Raji (cell line): Measurements from ENCODE around the gene HEYL.

ENCODE experiments used
- POLR2A ChIP-seq: IDR thresholded peaks from 2 replicates; pipeline ENCODE4 v1.6.1; 2011; ENCODE audit warnings: low read depth, low read length, control low read depth; ENCODE audit not compliant: insufficient read depth

Gene HEYL

DNA sequence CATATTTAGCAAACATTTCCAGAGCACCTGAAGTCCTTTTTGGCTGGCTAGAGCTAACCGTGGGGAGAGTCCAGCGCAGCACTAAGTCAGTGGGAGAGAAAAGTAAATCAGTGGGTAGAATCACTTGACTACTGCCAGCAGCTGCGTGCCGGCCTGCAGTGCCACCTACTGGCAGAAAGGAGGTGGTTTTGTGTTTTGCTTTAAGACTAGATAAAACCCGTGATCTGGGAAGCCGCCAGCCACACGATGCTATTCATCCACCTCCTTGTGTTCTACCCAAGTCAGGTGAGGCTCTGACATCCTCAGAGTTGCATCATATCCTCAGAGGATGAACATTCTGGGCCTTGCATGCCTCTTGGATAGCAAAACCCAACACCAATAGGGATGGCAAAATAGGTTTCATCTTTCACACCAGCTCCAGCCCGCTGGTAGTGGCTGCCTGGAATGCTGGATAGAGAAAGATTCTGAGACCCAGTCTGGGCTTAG lies 14.1 kb upstream of the HEYL start:
- no peak for TF ChIP-seq POLR2A

DNA sequence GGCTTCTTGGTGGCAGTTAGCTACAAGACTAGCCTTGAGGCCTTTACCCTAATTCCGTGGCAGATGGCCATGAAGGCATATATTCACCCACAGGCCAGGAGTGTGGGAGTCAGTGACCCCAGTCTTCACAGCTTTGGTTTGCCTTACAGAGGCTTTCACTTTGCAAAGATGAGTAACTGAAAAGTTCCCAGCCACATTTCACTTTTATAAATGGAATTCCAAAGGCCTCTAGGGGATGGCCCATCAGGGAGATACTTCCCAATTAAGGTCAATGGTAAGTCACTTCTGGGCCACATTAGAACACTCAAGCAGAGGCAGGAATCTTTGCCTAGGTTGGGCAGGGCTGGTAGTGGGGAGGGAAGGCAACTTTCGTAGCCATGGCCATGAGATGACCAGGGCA lies 13.1 kb upstream of the HEYL start:
- no peak for TF ChIP-seq POLR2A

DNA sequence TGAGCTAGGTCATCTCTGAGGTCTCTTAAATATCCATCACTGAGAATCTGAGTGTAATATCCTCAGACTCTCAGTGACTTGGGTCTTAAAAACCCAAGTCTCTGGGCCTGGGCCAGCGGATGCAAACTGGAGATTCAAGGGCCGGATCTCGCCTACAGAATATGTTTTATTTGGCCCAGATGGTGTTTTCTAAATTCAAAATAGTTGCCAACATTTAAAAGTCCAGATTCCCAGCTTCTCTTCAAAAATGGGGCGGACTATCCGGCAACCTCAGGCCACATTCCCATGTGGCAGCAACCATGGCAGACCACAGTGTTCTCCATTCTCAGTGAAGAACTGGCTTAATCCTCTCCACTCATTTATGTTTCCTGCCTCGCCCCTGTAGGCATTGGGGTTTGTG lies 12.7 kb upstream of the HEYL start:
- TF ChIP-seq POLR2A, result no peak

DNA sequence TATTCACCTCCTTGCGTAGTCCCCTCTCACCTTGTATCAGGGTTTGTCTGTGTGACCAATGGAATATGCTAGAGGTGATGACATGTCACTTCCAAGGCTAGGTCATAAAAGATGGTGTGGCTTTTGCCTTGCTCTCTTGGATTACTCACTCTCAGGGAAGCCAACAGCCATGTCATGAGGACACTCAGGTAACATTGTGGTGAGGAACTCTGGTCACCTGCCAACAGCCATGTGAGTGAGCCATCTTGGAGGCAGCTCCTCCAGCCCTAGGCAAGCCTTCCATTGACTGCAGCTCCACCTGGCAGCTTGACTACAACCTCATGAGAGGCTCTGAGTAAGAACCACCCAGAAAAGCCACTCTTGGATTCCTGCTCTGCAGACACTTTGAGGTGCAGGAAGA lies 11.0 kb upstream of the HEYL start:
- TF ChIP-seq POLR2A, result no peak

DNA sequence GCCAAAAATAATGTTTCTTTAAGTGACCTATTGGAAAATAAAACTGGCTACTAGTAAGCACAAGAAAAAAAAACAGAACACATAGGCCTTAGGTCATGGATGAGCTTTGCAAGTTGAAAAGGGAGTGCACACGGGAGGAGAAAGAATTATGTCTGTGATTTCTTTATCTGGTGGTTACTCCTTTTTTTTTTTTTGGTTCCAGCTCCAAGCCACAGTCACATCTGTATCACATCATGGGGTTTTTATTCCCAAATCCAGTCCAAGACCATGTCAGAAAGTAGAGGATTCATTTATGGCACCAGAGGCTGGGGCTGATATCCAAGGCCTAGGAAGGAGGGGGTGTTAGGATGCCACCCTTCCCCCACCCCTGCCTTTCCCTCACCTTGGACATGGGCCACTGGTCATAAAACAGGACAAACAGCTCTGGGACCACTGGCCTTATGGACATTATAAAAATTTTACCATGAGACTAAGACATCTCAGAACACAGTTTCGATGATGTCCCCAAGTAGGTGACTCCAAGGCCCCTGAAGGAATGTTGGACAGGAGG lies 10.3 kb upstream of the HEYL start:
- no peak for TF ChIP-seq POLR2A

DNA sequence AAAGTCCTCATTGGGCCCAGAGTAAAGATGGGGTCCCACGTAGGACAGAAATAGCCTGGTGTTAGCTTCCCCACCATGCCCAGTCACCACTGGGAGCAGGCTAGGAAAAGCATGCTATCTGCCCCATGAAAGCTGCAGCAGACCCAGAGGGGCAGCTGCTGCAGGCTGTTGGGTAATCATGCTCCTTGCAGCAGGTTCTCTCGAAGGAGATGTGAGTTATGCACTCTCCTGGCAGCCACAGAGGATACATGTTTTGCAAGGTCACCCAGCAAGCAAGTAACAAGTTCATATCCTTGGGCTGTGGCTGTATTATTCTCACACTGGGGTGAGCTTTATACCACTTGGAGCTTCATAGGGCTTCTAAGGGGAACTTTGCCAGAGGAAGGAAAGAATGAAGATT lies 9.1 kb upstream of the HEYL start:
- TF ChIP-seq POLR2A, result no peak

DNA sequence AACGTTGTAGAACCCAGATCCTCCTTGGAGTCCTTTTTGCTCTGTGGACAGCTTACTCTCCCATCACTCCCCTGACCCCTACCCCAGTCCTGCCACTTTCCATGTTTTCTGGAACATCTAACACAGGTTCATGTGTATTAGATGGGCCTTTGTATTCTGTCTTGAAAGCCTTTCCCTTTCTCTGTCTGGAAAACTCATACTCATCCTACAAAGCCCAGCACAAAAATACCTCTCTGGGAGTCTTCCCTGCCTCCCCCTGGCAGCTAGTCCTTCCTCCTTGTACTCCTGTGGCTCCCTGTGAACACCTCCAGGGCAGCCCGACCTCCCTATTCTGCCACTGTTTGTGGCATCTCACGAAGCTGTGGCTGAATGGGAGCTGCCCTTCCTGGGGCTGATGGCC lies 7.8 kb upstream of the HEYL start:
- TF ChIP-seq POLR2A, result no peak

DNA sequence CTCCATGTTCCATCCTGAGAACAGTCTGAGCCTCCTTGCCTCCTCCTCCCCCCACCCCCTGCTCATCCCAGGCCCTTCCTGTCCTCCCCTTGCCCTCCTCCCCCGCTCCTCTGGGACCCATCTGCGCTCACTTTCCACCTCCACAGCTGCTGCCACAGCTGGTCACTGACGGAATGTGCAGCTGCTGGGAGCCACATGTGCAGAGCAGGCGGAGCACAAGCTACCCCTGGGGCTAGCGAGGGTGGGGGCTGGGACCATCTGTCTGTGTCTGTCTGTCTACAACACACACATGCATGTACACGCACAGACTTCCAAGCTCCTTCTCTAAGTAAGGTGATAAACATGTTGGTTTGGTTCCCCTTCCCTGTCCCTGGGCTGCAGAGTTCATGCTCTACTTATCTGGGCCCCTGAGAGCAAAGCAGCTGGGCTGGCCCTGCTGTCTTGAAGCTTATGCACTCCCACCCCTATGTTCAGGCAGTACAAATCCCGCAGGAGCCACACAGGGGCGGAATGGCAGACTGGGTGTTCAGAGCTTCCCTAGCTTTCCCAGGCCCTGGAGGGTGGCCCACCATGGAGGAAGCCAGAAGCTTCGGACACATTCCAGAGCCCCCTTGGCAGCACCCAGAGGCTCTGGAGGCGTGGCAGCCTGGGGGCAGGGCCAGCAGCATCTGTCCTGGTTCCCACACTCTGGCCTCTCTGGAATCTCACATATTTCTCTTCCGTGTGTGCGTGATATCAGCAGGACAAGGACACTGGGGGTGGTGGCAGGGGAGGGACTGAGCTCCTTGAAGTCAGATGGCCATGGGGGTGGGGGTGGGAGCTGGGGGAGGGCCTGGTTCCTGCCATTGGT lies 7.0 kb upstream of the HEYL start:
- TF ChIP-seq POLR2A, result no peak

DNA sequence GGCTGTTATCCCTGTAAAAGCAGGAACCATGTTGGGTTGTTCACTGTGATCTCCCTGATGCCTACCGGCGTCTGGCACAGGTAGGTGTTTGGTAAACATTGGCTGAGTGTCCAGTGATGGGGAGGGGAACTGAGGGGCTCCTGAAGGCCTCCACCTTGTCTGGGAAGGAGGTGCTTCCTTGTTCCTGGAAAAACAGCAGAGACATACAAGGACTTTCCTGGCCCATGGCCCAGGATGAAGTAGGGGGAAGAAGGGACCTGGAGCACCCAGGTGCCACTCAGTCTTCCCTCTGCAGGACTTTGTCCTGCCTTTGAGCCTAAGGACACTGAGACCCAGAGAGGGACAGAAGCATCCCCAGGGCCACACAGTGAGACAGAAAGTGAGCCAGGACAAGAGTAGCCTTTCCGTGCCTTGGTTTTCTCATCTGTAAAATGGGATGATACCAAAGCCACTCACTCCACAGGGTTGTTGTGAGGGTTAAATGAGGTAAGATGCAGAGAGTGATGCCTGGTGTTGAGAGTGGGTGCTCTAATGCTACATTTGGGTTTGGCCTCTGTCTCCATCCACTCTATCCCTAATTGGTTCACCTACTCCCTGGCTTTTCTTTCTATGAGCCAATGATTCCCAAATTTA lies 6.1 kb upstream of the HEYL start:
- no peak for TF ChIP-seq POLR2A

DNA sequence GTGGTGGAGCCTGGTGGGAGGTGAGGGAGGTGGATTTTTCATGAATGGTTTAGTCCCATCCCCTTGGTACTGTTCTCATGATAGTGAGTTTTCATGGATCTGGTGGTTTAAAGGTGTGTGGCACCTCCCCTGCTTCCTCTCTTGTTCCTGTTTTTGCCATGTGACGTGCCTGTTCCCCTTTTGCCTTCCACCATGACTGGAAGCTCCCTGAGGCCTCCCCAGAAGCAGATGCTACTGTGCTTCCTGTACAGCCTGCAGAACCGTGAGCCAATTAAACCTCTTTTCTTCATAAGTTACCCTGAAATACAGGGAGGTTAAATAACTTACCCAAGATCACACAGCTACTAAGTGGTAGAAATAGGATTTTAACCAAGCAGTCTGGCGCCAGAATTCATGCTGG lies 4.3 kb upstream of the HEYL start:
- no peak for TF ChIP-seq POLR2A

DNA sequence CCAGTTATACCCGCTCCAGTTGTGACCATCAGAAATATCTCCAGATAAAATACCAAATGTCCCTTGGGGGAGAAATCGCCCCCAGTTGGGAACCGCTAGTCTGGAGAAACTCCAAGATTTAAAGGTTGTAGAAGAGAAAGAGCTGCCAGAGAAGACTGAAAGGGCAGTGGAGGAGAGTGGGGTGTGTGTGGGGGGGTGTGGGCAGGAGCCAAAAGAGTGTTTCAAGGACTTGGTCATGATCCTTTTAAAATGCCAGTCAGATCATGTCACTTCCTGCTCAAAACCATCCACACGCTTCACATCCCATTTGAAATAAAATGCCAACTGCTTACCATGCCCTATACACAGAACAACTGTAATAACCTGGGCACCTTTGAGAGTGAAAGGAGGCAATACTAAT lies 3.4 kb upstream of the HEYL start:
- no peak for TF ChIP-seq POLR2A

DNA sequence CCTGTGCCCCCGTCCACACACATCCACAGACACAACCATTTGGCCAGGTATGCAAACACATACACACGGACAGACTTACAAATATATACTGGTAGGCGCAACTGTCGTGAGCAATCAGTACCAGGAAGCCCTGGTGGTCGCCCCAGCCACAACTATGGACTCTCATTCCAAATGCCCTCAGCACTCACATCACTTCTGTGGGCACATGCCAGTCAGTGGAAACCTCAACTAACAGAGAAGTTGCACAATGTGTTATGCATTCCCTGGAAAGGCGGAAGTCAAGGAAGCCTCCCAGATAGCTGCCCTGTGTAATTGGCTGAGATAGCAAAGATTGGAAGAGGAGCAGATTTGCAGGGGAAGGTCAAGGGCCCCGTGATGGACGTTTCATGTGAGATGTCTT lies 1.4 kb upstream of the HEYL start:
- no peak for TF ChIP-seq POLR2A

DNA sequence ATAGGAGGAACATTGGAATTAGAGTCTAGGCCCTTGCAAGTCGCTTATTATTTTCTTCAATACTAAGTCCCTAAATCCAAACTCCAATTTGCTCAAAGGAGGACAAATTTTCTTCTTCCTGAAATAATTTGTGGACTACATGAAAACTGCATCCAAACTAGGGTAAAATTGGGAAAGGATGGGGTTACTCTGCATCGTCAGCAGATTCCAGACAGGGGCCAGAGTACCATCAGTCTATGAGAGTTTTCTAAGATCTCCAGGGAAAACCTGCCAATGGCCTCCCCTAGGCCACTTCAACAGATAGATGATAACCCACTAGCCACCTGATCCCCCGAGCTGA lies 508 bp downstream of the HEYL start:
- no peak for TF ChIP-seq POLR2A

DNA sequence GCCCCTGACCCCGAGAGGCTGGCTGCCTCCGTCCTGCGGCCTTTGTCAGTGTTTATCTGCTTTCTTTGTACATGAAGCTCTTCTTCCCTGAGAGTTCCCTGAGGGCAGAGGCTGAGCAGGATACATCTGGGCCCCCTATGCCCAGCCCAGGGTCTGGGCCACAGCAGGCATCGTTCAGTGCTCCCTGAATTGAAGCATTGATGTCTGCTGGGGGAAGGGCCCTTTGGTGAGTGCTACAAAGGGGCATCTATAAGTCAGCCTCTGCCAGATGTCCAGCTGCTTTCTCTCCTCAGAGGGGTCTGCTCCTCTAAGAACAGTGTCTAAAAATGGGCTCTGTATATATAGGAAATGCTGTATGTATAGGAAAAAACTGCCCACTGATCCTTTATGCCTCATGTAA lies 2.1 kb downstream of the HEYL start:
- no peak for TF ChIP-seq POLR2A

DNA sequence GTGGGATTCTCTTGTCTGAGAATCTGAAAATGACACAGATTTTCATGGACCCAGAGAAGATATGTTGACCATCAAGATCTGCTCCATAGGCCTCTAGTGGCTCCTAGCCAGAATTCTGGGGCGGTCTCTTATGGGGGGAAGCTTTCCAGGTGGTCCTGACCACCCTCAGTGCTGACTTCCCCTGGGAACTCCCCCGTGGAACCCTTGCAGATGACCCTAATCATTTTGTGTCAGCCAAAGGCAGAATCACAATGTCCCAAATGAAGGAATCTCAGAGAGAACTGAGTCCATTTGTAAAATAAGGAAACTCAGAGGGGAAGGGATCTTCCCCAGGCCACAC lies 3.6 kb downstream of the HEYL start:
- no peak for TF ChIP-seq POLR2A

DNA sequence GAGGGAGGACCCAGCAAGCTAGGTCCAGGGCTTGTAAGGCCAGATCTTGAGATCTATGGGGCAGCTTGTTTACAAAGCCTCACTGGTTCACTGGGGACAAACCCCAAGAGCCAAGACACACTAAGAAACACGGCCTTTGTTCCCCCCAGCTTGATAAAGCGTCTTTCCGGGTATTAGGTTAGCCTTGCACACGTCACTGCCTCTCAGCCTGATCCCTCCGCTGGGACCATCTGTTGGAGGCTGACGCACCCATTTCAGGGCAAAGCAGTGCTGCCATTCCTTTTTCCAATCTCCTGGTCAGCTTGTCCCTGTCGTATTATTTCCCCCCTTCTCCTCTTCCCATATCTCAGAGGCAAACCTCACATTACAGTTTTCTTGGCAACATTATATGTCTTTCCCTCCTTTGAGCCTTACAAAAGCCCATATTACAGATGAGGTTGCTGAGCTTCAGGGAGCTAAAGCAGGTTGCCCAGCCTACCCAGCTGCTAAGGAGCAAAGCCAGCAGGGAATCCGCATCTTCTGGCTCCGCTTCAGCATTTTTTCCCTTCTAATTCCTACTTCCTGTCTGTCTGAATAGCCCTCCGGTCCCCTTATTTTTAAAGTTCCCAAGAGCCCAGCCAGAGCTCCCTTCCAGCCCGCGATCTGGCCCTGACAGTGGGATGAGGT lies 4.1 kb downstream of the HEYL start:
- TF ChIP-seq POLR2A, result no peak
